ENCODE data around the gene PAXX.

PAXX gene

GRCh38 chr9:136957901-136958300, 34.3 kb upstream of the PAXX start:
- TF ChIP-seq EZH2 (IDR thresholded peaks at IDR 0.05; ENCODE audit: borderline replicate concordance, low read length): no peak
- TF ChIP-seq, protein P1, sequence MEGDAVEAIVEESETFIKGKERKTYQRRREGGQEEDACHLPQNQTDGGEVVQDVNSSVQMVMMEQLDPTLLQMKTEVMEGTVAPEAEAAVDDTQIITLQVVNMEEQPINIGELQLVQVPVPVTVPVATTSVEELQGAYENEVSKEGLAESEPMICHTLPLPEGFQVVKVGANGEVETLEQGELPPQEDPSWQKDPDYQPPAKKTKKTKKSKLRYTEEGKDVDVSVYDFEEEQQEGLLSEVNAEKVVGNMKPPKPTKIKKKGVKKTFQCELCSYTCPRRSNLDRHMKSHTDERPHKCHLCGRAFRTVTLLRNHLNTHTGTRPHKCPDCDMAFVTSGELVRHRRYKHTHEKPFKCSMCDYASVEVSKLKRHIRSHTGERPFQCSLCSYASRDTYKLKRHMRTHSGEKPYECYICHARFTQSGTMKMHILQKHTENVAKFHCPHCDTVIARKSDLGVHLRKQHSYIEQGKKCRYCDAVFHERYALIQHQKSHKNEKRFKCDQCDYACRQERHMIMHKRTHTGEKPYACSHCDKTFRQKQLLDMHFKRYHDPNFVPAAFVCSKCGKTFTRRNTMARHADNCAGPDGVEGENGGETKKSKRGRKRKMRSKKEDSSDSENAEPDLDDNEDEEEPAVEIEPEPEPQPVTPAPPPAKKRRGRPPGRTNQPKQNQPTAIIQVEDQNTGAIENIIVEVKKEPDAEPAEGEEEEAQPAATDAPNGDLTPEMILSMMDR (IDR thresholded peaks at IDR 0.05; ENCODE audit: low read length): no peak
- Histone ChIP-seq H2AFZ (ENCODE audit: low read length) (no peak overlapping the region), H3K4me2 (ENCODE audit: low read length) (no peak overlapping the region), H3K4me1 (ENCODE audit: insufficient read depth, low read length, severe bottlenecking) (no peaks in the 10 kb centered on the region), H3K27me3 (ENCODE audit: insufficient read depth, low read length) (peaks cover 29% of the 10 kb centered on the region; the same call in 1 of the 2 replicates), H3K9ac (ENCODE audit: low read length) (no peak overlapping the region), H3K27ac (ENCODE audit: low read depth, low read length, poor library complexity, severe bottlenecking) (no peak overlapping the region), H4K20me1 (ENCODE audit: insufficient read depth, low read length) (no peaks in the 10 kb centered on the region), H3K4me3 (ENCODE audit: low read depth, low read length, poor library complexity, severe bottlenecking) (no peak overlapping the region), H3K9me3 (ENCODE audit: low read length) (no peaks in the 10 kb centered on the region), H3K36me3 (ENCODE audit: insufficient read depth, low read length) (no peaks in the 10 kb centered on the region), H3K79me2 (ENCODE audit: insufficient read depth, low read length) (no peaks in the 10 kb centered on the region), H3K9me2 (ENCODE audit: low read depth, low read length) (no peaks in the 10 kb centered on the region), H3F3A (ENCODE audit: insufficient read depth, low read length) (no peaks in the 10 kb centered on the region)

DNA sequence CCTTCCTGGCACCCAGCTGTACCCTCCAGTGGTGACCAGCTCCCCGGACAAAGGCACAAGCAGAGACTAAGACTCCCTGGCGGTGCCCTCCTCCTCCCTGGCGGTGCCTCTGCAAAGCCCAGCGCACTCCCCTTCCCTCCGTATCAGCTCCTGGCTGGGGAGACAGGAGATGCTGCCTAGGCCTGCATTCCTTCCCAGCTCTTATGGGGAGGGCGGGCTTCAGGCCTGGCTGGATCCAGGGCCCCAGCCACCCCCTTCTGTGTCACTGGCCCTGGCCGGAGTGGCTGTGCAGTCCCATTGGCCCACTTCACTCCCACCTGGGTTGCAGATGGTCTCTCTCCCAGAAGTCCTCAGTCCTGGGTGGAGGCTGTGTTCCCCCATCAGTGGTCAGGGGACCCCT, 33.7 kb upstream of the PAXX start:
- Histone ChIP-seq H3K4me3 (ENCODE audit: low read depth, low read length, poor library complexity, severe bottlenecking) (no peak overlapping the region), H3K9me2 (ENCODE audit: low read depth, low read length) (no peaks in the 10 kb centered on the region), H3K27me3 (ENCODE audit: insufficient read depth, low read length) (peaks cover 29% of the 10 kb centered on the region; the same call in 1 of the 2 replicates), H3K27ac (ENCODE audit: low read depth, low read length, poor library complexity, severe bottlenecking) (no peak overlapping the region), H3K36me3 (ENCODE audit: insufficient read depth, low read length) (no peaks in the 10 kb centered on the region), H2AFZ (ENCODE audit: low read length) (no peak overlapping the region), H3K9me3 (ENCODE audit: low read length) (no peaks in the 10 kb centered on the region), H3K79me2 (ENCODE audit: insufficient read depth, low read length) (no peaks in the 10 kb centered on the region), H3K9ac (ENCODE audit: low read length) (no peak overlapping the region), H3K4me2 (ENCODE audit: low read length) (no peak overlapping the region), H4K20me1 (ENCODE audit: insufficient read depth, low read length) (no peaks in the 10 kb centered on the region), H3K4me1 (ENCODE audit: insufficient read depth, low read length, severe bottlenecking) (no peaks in the 10 kb centered on the region), H3F3A (ENCODE audit: insufficient read depth, low read length) (no peaks in the 10 kb centered on the region)
- TF ChIP-seq, protein P1 (IDR thresholded peaks at IDR 0.05; ENCODE audit: low read length): no peak
- TF ChIP-seq EZH2 (IDR thresholded peaks at IDR 0.05; ENCODE audit: borderline replicate concordance, low read length): no peak

GRCh38 chr9:136958898-136959850, 33.0 kb upstream of the PAXX start:
- Histone ChIP-seq H4K20me1 (ENCODE audit: insufficient read depth, low read length) (no peaks in the 10 kb centered on the region), H3K4me1 (ENCODE audit: insufficient read depth, low read length, severe bottlenecking) (no peaks in the 10 kb centered on the region), H3K79me2 (ENCODE audit: insufficient read depth, low read length) (no peaks in the 10 kb centered on the region), H3K9me2 (ENCODE audit: low read depth, low read length) (no peaks in the 10 kb centered on the region), H2AFZ (ENCODE audit: low read length) (no peak overlapping the region), H3K27me3 (ENCODE audit: insufficient read depth, low read length) (peaks cover 30% of the 10 kb centered on the region; the same call in 1 of the 2 replicates), H3K27ac (ENCODE audit: low read depth, low read length, poor library complexity, severe bottlenecking) (no peak overlapping the region), H3K4me2 (ENCODE audit: low read length) (no peak overlapping the region), H3K36me3 (ENCODE audit: insufficient read depth, low read length) (no peaks in the 10 kb centered on the region), H3K9me3 (ENCODE audit: low read length) (no peaks in the 10 kb centered on the region), H3K9ac (ENCODE audit: low read length) (no peak overlapping the region), H3F3A (ENCODE audit: insufficient read depth, low read length) (no peaks in the 10 kb centered on the region), H3K4me3 (ENCODE audit: low read depth, low read length, poor library complexity, severe bottlenecking) (no peak overlapping the region)
- no peak for TF ChIP-seq EZH2 (IDR thresholded peaks at IDR 0.05; ENCODE audit: borderline replicate concordance, low read length)
- TF ChIP-seq, protein P1 (IDR thresholded peaks at IDR 0.05; ENCODE audit: low read length): no peak

Measured in OCI-LY1 (cell line).